ENCODE measurements around the gene PITPNB.

DNA sequence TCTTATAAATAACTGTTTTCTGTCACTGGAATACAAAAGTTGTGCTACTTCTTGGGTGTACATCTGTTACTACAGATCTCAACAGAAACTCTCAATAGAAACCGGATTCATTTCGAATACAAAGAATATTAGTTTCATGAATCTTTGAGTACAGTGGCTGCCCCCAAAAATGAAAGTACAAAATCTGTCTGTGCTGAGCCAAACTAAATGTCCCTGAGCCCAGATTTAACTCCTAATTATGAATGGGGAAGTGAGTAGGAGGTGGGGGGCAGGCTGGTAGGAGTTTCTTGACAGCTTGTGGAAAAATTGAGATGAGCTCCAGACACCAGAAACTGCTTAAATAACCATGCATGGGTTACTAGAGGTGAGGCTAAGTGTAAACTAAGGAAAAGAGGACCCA lies 41.6 kb downstream of the PITPNB start:
- TF ChIP-seq, protein P1, sequence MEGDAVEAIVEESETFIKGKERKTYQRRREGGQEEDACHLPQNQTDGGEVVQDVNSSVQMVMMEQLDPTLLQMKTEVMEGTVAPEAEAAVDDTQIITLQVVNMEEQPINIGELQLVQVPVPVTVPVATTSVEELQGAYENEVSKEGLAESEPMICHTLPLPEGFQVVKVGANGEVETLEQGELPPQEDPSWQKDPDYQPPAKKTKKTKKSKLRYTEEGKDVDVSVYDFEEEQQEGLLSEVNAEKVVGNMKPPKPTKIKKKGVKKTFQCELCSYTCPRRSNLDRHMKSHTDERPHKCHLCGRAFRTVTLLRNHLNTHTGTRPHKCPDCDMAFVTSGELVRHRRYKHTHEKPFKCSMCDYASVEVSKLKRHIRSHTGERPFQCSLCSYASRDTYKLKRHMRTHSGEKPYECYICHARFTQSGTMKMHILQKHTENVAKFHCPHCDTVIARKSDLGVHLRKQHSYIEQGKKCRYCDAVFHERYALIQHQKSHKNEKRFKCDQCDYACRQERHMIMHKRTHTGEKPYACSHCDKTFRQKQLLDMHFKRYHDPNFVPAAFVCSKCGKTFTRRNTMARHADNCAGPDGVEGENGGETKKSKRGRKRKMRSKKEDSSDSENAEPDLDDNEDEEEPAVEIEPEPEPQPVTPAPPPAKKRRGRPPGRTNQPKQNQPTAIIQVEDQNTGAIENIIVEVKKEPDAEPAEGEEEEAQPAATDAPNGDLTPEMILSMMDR (IDR thresholded peaks at IDR 0.05), result no peak
- no peak for TF ChIP-seq JUN (CRISPR knock-in tag; IDR thresholded peaks at IDR 0.05)
- no peak for TF ChIP-seq TEAD4 (CRISPR knock-in tag; IDR thresholded peaks at IDR 0.05)
- TF ChIP-seq ATF3 (CRISPR knock-in tag; conservative IDR thresholded peaks at IDR 0.05), result no peak
- no peak for TF ChIP-seq CBFB (CRISPR knock-in tag; IDR thresholded peaks at IDR 0.05; ENCODE audit: low read depth)
- no peak for TF ChIP-seq USF2 (CRISPR knock-in tag; IDR thresholded peaks at IDR 0.05)
- no peak for TF ChIP-seq ZNF423 (CRISPR knock-in tag; IDR thresholded peaks at IDR 0.05)
- no peak for TF ChIP-seq FOXK1 (CRISPR knock-in tag; IDR thresholded peaks at IDR 0.05)
- TF ChIP-seq NR1H2 (CRISPR knock-in tag; IDR thresholded peaks at IDR 0.05), result no peak
- TF ChIP-seq, protein P2, sequence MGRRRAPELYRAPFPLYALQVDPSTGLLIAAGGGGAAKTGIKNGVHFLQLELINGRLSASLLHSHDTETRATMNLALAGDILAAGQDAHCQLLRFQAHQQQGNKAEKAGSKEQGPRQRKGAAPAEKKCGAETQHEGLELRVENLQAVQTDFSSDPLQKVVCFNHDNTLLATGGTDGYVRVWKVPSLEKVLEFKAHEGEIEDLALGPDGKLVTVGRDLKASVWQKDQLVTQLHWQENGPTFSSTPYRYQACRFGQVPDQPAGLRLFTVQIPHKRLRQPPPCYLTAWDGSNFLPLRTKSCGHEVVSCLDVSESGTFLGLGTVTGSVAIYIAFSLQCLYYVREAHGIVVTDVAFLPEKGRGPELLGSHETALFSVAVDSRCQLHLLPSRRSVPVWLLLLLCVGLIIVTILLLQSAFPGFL (CRISPR knock-in tag; IDR thresholded peaks at IDR 0.05; ENCODE audit: borderline replicate concordance), result no peak
- TF ChIP-seq ELF4 (CRISPR knock-in tag; IDR thresholded peaks at IDR 0.05; ENCODE audit: low read depth), result no peak
- TF ChIP-seq, protein P3, sequence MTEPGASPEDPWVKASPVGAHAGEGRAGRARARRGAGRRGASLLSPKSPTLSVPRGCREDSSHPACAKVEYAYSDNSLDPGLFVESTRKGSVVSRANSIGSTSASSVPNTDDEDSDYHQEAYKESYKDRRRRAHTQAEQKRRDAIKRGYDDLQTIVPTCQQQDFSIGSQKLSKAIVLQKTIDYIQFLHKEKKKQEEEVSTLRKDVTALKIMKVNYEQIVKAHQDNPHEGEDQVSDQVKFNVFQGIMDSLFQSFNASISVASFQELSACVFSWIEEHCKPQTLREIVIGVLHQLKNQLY (CRISPR knock-in tag; IDR thresholded peaks at IDR 0.05), result no peak
- TF ChIP-seq ATF1 (CRISPR knock-in tag; IDR thresholded peaks at IDR 0.05), result no peak

Data from WTC11 (cell line).